ENCODE data around the gene B4GALNT2.
A peak's percentile ranks its signal among the peaks of the same experiment; 100 is the strongest.
"Not testable (repeated sequence)": the region's sequence is repeated elsewhere in the genome, so short reads cannot be mapped to it uniquely, and the experiment has no call there.

B4GALNT2 gene

DNA sequence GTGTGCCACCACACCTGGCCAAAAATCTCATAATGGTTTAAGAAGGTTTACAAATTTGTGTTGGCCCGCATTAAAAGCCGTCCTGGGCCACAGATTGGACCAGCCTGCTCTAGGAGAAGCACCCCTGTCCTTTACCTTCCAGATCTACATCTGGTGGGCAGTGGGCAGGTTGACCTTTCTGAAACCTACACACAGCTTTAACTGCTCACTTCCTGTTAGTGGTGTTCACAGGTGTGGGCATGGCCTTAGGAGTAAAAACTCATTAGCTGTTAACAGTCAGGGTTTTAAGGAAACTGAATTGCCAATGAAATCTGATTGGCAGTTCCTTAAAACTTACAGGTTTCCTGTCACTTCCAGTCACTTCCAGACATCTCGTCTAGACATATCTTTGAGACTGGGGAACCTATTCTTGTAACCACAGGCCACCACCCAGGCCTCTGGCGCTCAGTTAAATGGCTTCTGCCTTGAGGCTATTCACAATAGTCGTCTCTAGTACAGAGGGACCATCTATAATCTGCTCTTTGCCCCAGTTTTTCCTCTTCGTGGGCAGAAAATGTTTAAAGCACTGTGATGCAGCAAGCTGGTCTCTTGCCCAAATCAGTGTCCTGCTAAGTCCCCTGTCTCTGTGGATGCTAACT, 48.5 kb downstream of the B4GALNT2 start:
- no peak for DNase-seq (ENCODE audit: low read depth in 2 of 2)

DNA sequence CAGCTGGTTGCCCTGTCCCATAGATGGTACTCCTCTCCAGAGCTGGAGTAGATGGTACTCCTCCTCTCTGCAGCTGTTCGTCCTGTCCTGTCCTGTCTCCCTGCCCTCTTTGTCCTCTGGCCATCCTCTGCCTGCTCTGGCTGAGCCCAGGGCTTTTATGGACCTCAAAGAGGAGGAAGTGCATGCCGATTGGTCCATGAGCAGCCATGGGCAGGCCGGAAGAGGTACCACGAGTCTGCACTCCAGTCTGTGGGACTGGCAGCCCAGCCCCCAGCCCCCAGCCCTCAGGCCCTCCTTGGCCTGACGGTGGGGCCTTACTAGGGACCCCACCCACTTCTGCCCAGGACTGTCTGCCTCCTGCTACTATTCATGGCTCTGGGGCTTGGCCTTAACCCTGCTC, 50.8 kb downstream of the B4GALNT2 start:
- no peak for DNase-seq (ENCODE audit: low read depth in 2 of 2)

DNA sequence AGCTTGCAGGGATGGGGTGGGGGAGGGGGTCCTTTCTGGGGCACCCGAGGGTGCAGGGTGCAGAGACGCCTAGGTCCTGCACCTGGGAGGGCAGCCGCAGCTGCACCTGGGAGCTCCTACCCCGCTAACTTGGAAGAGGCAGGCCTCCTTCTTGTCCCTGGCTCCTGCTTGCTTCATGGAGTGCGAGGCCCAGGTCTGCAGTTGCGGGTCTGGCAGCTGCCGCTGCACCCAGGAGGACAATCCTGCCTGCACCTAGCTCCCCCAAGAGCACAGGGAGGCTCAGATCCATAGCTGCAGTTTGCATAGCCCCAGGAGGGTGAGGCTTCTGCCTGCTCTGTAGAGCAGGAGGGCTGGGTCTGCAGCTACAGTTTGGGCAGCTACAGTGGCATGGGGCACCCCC, 51.2 kb downstream of the B4GALNT2 start:
- no peak for DNase-seq (ENCODE audit: low read depth in 2 of 2)

DNA sequence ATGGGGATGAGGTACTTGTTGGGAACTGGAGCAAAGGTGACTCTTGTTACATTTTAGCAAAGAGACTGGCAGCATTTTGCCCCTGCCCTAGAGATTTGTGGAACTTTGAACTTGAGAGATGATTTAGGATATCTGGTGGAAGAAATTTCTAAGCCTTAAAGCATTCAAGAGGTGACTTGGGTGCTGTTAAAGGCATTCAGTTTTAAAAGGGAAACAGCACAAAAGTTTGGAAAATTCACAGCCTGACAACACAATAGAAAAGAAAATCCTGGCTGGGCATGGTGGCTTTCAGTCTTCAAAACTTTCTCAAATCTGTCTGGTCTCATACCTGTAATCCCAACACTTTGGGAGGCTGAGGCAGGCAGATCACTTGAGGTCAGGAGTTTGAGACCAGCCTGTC, 52.0 kb downstream of the B4GALNT2 start:
- DNase-seq (ENCODE audit: low read depth in 2 of 2), result not testable (repeated sequence)

DNA sequence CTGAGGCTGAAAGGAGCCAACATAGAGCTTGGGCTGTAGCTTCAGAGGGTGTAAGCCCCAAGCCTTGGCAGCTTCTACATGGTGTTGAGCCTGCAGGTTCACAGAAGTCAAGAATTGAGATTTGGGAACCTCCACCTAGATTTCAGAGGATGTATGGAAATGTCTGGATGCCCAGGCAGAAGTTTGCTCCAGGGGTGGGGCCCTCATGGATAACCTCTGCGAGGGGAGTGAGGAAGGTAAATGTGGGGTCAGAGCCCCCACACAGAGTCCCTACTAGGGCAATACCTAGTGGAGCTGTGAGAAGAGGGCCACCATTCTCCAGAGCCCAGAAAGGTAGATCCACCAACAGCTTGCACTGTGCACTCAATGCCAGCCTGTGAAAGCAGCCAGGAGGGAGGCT, 52.8 kb downstream of the B4GALNT2 start:
- not testable (repeated sequence) for DNase-seq (ENCODE audit: low read depth in 2 of 2)

DNA sequence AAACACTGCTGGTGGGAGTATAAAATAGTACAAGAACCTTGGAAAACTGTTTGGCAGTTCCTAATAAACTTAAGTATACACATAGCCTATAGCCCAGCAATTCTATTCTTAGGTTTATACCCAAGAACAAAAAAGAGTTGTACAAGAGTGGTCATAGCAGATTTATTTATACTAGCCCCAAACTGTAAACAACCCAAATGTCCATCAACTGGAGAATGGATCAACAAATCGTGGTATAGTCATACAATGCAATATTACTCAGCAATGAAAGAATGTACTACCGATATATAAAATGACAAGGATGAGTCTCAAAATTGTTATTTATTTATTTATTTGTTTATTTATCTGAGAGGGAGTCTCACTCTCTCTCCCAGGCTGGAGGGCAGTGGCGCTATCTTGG, 54.7 kb downstream of the B4GALNT2 start:
- DNase-seq (ENCODE audit: low read depth in 2 of 2), result no peak

DNA sequence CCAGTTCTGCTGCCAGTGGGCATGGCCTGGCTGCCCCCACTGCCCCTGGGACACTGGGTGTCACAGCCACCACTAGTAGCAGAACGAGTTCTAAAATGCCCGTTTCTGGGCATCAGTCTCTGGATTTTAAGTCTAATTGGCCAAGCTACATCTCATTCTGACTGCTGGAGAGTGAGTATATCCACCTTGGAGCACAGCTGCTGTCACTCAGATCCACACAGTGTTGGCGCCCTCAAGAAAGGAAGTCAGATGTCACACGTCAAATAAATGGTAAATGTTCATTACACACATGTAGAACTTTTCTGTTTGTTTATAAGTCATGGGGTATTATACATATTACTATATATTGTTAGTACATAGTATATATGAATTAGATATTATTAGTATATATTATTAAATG, 58.4 kb downstream of the B4GALNT2 start:
- DNase-seq (ENCODE audit: low read depth in 2 of 2), result no peak

DNA sequence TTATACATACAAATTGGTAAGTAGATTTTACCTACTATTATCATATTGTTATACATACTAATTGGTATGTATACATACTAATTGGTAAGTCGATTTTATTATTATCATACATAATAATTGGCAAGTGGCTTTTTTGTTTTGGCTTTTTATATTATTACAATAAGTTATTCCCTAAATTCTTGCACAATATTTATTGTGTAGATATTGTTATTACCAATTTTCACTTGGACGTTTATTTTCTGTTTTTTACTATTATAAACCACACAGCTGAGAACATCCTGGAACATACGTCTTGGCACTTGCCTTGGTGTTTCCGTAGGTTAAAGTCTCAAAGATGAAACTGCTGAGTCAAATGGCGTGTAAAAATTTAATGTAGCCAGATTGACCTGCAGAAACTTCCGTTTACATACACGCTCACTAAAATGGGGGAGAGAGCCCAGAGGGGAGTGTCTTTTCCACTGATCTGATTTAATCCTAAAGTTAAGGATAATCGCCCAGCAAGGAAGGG, 58.9 kb downstream of the B4GALNT2 start:
- no peak for DNase-seq (ENCODE audit: low read depth in 2 of 2)

DNA sequence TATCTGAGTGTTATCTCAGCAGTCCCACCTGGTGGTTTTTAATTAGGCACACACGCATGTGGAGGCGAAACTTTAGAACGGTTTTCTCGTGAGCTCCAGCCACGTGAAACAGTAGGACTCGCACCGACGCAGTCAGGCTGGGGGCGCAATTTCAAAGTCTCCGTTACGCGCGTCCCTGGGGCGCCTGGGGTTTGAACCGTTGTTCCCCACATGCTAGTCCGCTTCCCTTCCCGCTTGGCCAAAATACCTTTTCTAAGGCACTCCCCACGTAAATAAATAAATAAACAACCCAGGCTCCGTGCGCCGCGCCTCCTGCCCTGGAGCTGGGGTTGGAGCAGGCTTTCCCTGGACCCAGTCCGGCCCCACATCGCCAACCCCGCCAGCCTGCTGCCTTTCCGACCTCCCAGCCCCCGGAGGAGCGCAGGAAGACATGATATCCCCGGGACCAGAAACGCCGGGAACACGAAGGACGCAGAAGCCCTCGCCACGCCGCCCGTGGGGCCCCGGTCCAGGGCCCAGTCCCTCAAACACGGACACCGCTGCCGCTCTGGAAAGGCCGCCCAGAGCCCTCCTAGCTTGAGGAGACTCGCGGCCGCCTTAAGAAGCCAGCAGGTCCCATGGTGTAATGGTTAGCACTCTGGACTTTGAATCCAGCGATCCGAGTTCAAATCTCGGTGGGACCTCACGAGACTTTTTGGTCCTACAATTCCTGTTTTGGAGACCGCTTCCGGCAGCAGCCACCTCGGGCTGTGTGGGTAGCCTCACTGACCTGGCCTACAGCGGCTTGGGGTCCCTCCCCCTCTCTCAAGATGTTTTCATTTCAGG, 59.6 kb downstream of the B4GALNT2 start:
- peak; percentile 61 to 65 for DNase-seq (ENCODE audit: low read depth in 2 of 2)

DNA sequence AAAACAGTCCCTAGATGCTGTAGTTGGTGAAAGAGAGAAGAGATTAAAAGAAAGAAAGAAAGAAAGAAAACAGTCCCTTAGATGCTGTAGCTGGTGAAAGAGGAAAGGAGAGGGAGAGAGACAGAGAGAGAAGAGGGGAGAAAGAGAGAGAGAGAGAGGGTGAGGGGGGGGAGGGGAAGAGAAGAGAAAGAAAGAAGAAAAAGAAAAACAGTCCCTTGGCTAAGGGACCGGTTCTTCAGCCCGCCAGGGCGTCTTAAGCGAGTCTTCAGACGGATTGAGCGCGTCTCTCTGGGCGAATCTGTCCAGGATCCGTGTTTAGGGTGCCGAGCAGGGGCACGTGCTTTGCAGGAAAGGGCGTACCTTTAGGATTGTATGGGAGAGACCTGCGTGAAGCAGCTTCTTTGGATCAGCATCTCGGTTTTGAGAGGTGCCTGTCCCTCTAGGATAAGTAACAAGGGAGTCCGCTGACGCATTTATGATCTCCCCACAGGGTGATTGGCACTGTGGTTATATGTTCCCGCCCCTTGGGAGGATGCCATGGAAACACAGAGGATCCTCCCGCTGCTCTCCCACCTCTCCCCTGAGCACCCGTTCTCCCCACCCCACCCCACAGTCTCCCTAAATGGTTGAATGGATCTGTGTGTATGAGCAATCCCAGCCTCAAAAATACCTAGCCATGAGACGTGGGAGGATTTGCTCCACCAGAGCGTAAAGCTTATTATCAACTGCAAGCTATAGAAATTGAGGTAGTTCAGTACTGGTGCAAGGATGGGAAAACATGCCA, 61.1 kb downstream of the B4GALNT2 start:
- DNase-seq (ENCODE audit: low read depth in 2 of 2), result peak; percentile 32 to 42

DNA sequence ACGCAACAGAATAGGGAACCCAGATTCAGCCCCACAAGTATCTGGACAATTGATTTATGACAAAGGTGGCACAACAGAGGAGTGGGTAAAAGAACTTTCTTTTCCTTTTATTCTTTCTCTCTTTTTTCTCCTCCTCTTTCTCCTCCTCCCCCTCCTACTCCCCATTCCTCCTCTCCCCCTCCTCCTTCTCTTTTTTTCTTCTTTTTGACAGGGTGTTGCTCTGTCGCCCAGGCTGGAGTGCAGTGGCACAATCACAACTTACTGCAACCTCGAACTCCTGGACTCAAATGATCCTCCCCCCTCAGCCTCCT, 61.7 kb downstream of the B4GALNT2 start:
- no peak for DNase-seq (ENCODE audit: low read depth in 2 of 2)

DNA sequence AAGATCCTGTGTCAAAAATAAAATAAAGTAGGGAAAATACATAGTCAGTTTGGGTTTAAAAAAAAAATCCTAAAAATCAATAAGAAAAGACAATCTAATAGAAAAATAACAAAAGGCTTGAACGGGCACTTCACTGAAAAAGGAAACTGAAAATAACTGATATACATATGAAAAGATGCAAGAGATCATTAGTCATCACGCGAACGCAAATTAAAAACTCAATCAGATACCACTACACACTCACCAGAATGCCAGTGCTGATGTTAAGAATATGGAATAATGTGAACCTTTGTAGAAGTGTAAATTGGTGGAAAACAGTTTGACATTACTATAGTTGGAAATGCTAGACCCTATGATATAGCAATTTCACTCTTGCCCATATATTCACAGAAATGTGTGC, 63.2 kb downstream of the B4GALNT2 start:
- no peak for DNase-seq (ENCODE audit: low read depth in 2 of 2)

DNA sequence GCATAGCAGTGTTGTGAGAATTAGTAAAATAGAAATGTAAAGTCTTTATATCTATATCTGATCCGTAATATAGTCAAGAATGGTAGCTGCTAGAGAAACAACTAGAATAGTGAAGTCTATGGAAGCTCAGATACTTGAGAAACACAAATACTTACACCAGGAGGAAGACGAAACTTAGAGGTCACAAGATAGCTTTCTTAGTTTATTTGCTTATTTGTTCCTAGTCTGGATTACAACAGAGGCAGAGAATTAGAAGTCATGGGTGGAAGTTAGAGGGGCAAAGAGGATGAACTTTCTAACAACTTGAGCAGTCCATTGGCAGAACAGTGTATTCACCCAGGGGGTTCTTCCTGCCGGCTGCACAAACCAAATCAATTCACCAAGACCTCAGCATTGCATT, 64.0 kb downstream of the B4GALNT2 start:
- DNase-seq (ENCODE audit: low read depth in 2 of 2), result no peak

DNA sequence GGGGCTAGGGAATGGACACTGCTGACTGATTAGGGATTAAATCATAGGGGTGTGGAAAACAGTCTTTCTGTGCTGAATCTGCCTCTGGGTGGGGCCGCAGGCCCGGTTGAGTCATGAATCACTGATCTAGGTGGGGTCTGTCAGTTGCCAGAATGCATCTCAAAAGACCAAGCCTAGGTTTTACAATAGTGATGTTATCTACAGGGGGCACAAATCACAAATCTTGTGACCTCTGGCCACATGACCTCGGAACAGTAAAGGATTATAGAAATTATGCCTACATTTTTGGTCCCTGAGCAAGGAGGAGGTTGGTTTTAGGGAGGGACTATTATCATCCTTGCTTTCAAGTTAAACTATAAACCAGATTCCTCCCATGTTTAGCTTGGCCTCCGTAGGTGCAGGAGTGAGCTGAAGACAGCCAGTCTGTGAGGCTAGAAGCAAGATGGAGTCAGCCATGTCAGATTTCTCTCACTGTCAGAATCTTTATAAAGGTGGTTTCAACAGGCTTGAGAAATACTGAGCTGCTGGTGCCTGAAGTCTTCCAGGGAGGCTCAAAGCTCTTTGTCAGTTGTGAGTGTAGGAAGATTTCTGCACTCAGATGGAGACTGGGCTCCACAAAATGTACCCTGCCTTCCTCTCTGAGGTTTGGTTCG, 64.9 kb downstream of the B4GALNT2 start:
- DNase-seq (ENCODE audit: low read depth in 2 of 2), result no peak

DNA sequence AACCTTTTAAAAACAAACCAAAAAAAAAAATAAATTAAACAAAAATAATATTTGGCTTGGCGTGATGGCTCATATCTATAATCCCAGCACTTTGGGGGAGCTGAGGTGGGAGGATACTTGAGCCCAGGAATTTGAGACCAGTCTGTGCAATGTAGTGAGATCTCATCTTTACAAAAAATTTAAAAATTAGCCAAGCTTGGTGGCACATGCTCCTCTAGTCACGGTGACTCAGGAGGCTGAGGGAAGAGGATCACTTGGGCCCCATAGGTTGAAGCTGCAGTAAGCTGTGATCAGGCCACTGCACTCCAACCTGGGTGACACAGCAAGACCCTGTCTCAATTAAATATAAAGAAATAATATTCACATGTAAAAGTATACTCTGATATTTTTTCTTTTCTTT, 65.6 kb downstream of the B4GALNT2 start:
- DNase-seq (ENCODE audit: low read depth in 2 of 2), result no peak

DNA sequence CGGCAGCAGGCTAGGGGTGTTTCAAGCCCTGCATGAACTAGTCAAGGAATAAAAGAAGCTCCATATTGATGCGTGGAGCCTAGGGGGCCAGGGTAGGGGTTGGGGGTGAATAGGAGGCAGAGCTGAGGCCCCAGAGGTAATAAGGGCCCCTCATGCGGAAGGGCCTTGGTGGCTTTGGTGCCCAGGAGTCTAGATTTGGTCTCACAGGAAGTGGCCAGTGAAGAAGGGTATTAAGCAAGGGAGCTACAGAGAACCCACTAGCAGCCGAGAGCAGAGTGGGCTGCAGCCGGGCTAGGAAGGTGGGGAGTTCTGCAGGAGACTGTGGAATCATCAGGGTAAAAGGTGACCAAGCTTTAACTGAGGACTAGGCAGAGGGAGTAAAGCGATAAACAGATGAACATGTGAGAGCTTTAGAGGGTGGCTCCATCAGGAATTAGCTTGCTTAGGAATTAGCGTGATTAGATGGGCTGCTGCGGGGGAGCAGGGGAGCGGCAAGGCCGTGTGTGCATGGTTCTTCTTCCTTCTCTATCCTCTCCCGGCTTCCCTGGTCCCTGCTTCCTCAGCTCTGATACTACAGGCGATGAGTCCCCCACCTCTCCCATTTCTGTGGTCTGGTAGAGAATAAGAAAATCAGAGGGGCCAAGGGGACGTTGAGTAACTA, 68.0 kb downstream of the B4GALNT2 start:
- no peak for DNase-seq (ENCODE audit: low read depth in 2 of 2)

DNA sequence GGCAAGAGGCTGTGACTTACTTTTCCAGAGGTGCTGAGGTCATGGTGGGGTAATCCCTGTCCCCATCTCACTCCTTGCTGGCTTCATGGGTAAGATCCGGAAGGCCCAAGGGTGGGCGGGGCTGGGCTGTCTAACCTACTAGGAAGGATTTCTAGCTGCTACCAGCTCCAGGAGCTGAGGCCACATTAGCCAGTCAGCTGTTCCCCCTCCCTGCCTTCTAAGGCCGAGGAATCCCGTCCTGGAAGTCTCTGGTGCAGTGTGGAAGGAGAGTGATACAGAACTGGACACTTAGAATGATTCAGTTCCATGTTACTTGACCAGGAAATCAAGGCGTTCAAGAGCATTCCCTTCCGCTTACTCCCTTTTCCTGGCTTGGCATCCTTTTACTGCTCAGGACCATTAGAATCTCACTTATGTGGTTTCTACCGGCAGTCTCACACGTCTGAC, 68.9 kb downstream of the B4GALNT2 start:
- peak; percentile 27 to 28 for DNase-seq (ENCODE audit: low read depth in 2 of 2)

DNA sequence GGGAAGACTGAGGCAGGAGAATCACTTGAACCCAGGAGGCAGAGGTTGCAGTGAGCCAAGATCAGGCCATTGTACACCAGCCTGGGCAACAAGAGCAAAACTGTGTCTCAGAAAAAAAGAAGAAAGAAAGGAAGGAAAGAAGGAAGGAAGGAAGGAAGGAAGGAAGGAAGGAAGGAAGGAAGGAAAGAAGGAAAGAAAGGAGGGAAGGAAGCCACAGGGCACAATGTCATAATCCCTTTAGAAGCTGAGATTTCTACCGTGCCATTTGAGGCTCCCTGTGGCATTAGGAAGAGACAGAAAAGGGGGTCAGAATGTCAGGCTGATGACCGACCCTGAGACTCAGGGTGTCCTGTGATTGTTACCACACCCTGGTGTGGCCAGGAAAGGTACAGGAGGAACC, 71.2 kb downstream of the B4GALNT2 start:
- DNase-seq (ENCODE audit: low read depth in 2 of 2), result no peak

DNA sequence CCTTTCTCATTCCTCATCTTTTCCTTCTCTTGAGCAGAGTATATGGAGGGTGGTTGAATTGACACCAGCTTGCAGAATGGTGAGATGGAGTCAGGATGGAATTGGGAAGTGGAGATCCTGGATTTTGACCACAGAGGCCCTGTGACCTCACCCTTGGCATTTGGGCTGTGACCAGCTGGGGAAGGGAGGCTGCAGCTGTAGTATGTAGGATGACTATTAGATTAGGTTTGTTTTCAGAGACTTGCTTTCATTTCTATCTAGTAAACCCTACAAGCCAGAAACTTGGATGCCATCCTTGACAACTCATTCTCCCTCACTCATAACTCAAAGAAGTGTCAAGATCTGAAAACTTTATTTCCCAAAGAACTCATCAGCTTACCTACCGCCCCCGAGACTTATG, 71.9 kb downstream of the B4GALNT2 start:
- no peak for DNase-seq (ENCODE audit: low read depth in 2 of 2)

DNA sequence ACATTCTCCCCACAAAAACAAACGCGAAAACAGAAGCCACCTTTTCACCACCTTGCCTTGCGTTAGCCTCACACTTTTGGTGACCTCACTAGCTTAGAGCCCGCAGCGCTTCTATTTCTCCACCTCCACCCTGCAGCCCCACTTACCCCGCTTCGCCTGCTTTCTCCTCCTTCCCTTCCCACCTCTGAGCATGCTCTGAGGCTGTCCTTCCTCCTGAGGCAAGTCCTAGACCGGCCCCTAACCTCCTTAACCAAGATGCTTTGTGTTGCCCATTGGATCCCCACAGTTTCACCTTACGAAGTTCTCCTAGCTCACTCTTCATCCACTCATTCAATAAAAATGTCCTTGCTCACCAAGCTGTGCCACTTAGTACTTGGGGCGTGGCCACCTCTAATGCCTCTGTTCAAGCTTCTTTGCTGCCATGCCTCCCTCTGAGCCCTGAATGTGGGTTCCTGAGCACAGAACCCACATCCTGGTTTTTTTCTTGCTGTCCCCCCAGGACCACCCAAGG, 76.5 kb downstream of the B4GALNT2 start:
- DNase-seq (ENCODE audit: low read depth in 2 of 2), result no peak

All from fibroblast of skin of left quadriceps (primary cell).